Measurements from ENCODE around the gene FOXRED2.

Gene FOXRED2

DNA sequence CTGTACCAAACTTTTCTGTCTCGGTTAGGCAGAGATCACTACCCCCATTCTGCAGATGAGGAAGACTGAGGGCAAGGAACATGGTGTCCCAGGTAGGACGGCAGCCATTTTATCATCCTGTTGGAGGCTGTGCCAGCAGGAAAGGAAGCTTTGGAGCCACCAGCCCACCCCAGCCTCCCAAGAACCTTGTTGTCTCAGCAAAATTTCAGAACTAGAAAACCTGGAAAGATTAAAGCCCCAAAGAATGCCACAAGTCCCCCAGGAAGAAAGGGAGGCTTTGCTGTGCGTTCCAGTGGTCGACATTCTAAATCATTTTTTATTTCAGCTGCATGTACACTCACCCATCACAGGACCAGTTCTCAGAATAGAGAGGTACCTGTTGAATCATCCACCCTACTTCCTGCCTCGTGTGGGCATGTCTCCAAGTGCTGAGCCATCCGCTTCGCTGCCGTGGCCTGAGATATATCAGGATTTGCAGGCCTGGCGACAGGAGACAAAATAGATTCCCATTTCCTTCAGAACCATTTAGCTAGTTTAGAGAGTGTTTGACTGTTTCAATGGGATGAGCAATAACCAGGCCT is 35.1 kb upstream of the FOXRED2 start:
- Histone ChIP-seq H3K27ac (ENCODE audit: low read depth, low read length, poor library complexity, severe bottlenecking) (no peak overlapping the region), H4K20me1 (ENCODE audit: insufficient read depth, low read length) (no peaks in the 10 kb centered on the region), H3K9ac (ENCODE audit: low read length) (no peak overlapping the region), H3K36me3 (ENCODE audit: insufficient read depth, low read length) (no peaks in the 10 kb centered on the region), H3K4me2 (ENCODE audit: low read length) (no peak overlapping the region), H3K9me3 (ENCODE audit: low read length) (no peaks in the 10 kb centered on the region), H3K4me1 (ENCODE audit: insufficient read depth, low read length, severe bottlenecking) (no peaks in the 10 kb centered on the region), H3K9me2 (ENCODE audit: low read depth, low read length) (no peaks in the 10 kb centered on the region), H2AFZ (ENCODE audit: low read length) (no peak overlapping the region), H3K79me2 (ENCODE audit: insufficient read depth, low read length) (no peaks in the 10 kb centered on the region), H3K27me3 (ENCODE audit: insufficient read depth, low read length) (peaks cover 3% of the 10 kb centered on the region; the same call in 1 of the 2 replicates), H3F3A (ENCODE audit: insufficient read depth, low read length) (no peaks in the 10 kb centered on the region), H3K4me3 (ENCODE audit: low read depth, low read length, poor library complexity, severe bottlenecking) (no peak overlapping the region)
- TF ChIP-seq CTCF (IDR thresholded peaks at IDR 0.05; ENCODE audit: low read length) = no peak
- no peak for TF ChIP-seq EZH2 (IDR thresholded peaks at IDR 0.05; ENCODE audit: borderline replicate concordance, low read length)

DNA sequence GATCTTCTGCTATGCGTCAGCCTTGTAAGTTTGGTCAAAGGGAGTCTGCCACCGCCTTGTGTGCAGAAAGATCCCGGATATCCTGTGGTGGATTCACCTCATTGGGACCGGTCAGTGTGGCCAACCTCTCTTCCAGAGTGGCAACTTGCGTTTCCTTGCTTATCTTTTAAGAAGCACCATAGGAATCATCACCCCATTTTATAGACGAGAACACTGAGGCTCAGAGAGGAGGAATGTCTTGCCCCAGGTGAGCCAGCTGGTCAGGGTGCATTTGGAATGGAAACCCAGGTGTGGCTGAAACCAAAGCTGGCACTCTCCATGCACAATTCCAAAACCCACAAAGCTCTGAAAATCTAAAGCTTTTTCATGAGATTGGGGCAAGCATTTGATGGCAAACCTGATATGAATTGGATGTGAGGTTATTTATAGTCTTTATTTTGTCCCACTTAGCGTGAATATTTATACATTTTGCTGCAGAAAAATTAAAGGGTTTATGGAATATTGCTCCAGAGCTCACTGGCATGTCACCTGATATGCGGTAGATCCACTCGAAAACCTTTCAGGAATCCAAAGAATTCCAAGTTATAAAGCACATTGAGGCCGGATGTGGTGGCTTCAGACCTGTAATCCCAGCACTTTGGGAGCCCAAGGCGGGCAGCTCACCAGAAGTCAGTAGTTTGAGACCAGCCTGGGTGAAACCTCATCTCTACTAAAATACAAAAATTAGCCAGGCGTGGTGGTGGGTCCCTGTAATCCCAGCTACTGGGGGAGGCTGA is 34.2 kb upstream of the FOXRED2 start:
- TF ChIP-seq CTCF (IDR thresholded peaks at IDR 0.05; ENCODE audit: low read length) (no peak), EZH2 (IDR thresholded peaks at IDR 0.05; ENCODE audit: borderline replicate concordance, low read length) (no peak)
- peaks cover 6% of the 10 kb centered on the region; the same call in 1 of the 2 replicates for H3K27me3 ChIP-seq (ENCODE audit: insufficient read depth, low read length)
- H3K4me3 ChIP-seq (ENCODE audit: low read depth, low read length, poor library complexity, severe bottlenecking) = no peak overlapping the region
- no peaks in the 10 kb centered on the region for H3K9me3 ChIP-seq (ENCODE audit: low read length)
- H3F3A ChIP-seq (ENCODE audit: insufficient read depth, low read length) = no peaks in the 10 kb centered on the region
- H3K9ac ChIP-seq (ENCODE audit: low read length) = no peak overlapping the region
- no peak overlapping the region for H3K4me2 ChIP-seq (ENCODE audit: low read length)
- no peaks in the 10 kb centered on the region for H3K4me1 ChIP-seq (ENCODE audit: insufficient read depth, low read length, severe bottlenecking)
- H3K9me2 ChIP-seq (ENCODE audit: low read depth, low read length) = no peaks in the 10 kb centered on the region
- no peak overlapping the region for H2AFZ ChIP-seq (ENCODE audit: low read length)
- H3K79me2 ChIP-seq (ENCODE audit: insufficient read depth, low read length) = no peaks in the 10 kb centered on the region
- no peak overlapping the region for H3K27ac ChIP-seq (ENCODE audit: low read depth, low read length, poor library complexity, severe bottlenecking)
- H4K20me1 ChIP-seq (ENCODE audit: insufficient read depth, low read length) = no peaks in the 10 kb centered on the region
- no peaks in the 10 kb centered on the region for H3K36me3 ChIP-seq (ENCODE audit: insufficient read depth, low read length)

- Histone ChIP-seq H2AFZ (ENCODE audit: low read length) (no peak overlapping the region), H3K9me3 (ENCODE audit: low read length) (peaks cover 5% of the 10 kb centered on the region)
These were observed 31.7 kb upstream of the FOXRED2 start for GRCh38 chr22:36538529-36538928.

More at GRCh38 chr22:36538529-36538928, 31.7 kb upstream of the FOXRED2 start:
- Histone ChIP-seq H3K27me3 (ENCODE audit: insufficient read depth, low read length) (peaks cover 14% of the 10 kb centered on the region), H3K9ac (ENCODE audit: low read length) (no peak overlapping the region), H3F3A (ENCODE audit: insufficient read depth, low read length) (no peaks in the 10 kb centered on the region), H3K27ac (ENCODE audit: low read depth, low read length, poor library complexity, severe bottlenecking) (no peak overlapping the region), H3K4me1 (ENCODE audit: insufficient read depth, low read length, severe bottlenecking) (no peaks in the 10 kb centered on the region), H4K20me1 (ENCODE audit: insufficient read depth, low read length) (no peaks in the 10 kb centered on the region), H3K4me2 (ENCODE audit: low read length) (no peak overlapping the region), H3K4me3 (ENCODE audit: low read depth, low read length, poor library complexity, severe bottlenecking) (no peak overlapping the region), H3K36me3 (ENCODE audit: insufficient read depth, low read length) (no peaks in the 10 kb centered on the region; the same call in 1 of the 2 replicates), H3K9me2 (ENCODE audit: low read depth, low read length) (no peaks in the 10 kb centered on the region), H3K79me2 (ENCODE audit: insufficient read depth, low read length) (no peaks in the 10 kb centered on the region)
- TF ChIP-seq EZH2 (IDR thresholded peaks at IDR 0.05; ENCODE audit: borderline replicate concordance, low read length) (no peak), CTCF (IDR thresholded peaks at IDR 0.05; ENCODE audit: low read length) (no peak)

Data from OCI-LY1 (cell line).